B cell (primary cell): ENCODE data around the gene SFRP4.

Source experiments
- CTCF ChIP-seq: fragments of 200-600 bp; IDR thresholded peaks from one replicate; pipeline ENCODE4 v1.8.0; 2022; ENCODE audit warnings: antibody characterized with exemption, mild to moderate bottlenecking
- EZH2 ChIP-seq: IDR thresholded peaks from 2 replicates; pipeline ENCODE4 v1.6.1; 2012; ENCODE audit warnings: borderline replicate concordance, low read depth, mild to moderate bottlenecking, moderate library complexity, low read length; ENCODE audit not compliant: insufficient read depth, poor library complexity, severe bottlenecking

GRCh38 chr7:37964196-37964595, 47.6 kb upstream of the SFRP4 start:
- TF ChIP-seq EZH2 (no peak), CTCF (no peak)
